ENCODE measurements around the gene SCN11A.

- TF ChIP-seq CTCF (IDR thresholded peaks at IDR 0.05; ENCODE audit: low read length): no peak
- no peak for TF ChIP-seq EZH2 (optimal IDR thresholded peaks at IDR 0.05; ENCODE audit: low read depth, low read length)
- no peak for TF ChIP-seq EZH2phosphoT487 (IDR thresholded peaks at IDR 0.05; ENCODE audit: low read length)
These were observed 37.7 kb downstream of the SCN11A start for GRCh38 chr3:39013921-39014509.

All from MM.1S (cell line).